ENCODE results near the gene FAM187B.
A peak's percentile ranks its signal among the peaks of the same experiment; 100 is the strongest.

Gene FAM187B

GRCh38 chr19:35216016-35216832 lies 12.3 kb downstream of the FAM187B start:
- H3K4me3 ChIP-seq (ENCODE audit: low read length) = no peak overlapping the region
- no peak for DNase-seq (ENCODE audit: low read depth)
- TF ChIP-seq, protein P1, sequence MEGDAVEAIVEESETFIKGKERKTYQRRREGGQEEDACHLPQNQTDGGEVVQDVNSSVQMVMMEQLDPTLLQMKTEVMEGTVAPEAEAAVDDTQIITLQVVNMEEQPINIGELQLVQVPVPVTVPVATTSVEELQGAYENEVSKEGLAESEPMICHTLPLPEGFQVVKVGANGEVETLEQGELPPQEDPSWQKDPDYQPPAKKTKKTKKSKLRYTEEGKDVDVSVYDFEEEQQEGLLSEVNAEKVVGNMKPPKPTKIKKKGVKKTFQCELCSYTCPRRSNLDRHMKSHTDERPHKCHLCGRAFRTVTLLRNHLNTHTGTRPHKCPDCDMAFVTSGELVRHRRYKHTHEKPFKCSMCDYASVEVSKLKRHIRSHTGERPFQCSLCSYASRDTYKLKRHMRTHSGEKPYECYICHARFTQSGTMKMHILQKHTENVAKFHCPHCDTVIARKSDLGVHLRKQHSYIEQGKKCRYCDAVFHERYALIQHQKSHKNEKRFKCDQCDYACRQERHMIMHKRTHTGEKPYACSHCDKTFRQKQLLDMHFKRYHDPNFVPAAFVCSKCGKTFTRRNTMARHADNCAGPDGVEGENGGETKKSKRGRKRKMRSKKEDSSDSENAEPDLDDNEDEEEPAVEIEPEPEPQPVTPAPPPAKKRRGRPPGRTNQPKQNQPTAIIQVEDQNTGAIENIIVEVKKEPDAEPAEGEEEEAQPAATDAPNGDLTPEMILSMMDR (conservative IDR thresholded peaks at IDR 0.05; ENCODE audit: low read depth, low read length) = no peak

DNA sequence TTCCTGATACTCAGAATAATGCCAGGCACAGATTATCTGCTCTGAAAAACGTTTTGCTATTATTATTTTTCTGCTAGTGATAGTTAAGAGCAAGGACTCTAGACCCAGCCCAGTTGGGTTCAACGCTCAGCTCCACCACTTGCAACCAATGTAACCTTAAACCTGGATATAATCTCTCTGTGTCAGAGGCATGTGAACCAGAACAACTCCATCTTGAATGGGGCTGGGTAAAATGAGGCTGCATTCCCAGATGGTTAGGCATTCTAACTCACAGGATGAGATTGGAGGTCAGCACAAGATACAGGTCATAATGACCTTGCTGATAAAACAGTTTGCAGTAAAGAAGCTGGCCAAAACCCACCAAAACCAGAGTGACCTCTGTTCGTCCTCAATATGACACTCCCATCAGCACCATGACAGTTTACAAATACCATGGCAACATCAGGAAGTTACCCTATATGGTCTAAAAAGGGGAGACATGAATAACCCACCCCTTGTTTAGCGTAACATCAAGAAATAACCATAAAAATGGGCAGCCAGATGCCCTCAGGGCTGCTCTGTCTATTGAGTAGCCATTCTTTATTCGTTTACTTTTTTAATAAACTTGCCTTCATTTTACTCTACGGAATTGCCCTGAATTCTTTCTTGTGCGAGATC lies 13.6 kb downstream of the FAM187B start:
- no peak for DNase-seq (ENCODE audit: low read depth)
- no peak overlapping the region for H3K4me3 ChIP-seq (ENCODE audit: low read length)
- TF ChIP-seq, protein P1 (conservative IDR thresholded peaks at IDR 0.05; ENCODE audit: low read depth, low read length) = no peak

GRCh38 chr19:35213663-35214632 lies 14.6 kb downstream of the FAM187B start:
- no peak overlapping the region for H3K4me3 ChIP-seq (ENCODE audit: low read length)

DNA sequence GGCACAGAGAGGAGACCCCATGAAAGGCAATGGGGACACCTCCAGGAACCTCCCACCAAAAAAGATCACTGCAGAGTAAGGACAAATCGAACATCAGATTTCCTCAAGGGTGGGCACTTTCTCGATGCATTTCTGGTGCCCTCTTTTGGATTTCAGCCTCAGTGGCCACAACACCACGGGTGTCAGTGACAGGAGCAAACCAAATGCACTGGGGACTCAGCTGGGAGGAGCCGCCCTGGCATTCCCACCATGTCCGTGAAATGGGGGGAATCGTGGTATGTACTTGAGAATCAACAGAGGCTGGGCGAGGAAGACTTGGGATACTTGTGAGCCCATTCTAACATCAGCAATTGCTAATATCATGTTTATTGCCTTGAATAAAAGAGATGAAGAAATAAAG lies 16.3 kb downstream of the FAM187B start:
- TF ChIP-seq, protein P1 (conservative IDR thresholded peaks at IDR 0.05; ENCODE audit: low read depth, low read length) = no peak
- H3K4me3 ChIP-seq (ENCODE audit: low read length) = no peak overlapping the region
- DNase-seq (ENCODE audit: low read depth) = no peak

More at GRCh38 chr19:35213663-35214632, 14.6 kb downstream of the FAM187B start:
- TF ChIP-seq, protein P1 (conservative IDR thresholded peaks at IDR 0.05; ENCODE audit: low read depth, low read length) = no peak
- peak; percentile 90 for DNase-seq (ENCODE audit: low read depth)

DNA sequence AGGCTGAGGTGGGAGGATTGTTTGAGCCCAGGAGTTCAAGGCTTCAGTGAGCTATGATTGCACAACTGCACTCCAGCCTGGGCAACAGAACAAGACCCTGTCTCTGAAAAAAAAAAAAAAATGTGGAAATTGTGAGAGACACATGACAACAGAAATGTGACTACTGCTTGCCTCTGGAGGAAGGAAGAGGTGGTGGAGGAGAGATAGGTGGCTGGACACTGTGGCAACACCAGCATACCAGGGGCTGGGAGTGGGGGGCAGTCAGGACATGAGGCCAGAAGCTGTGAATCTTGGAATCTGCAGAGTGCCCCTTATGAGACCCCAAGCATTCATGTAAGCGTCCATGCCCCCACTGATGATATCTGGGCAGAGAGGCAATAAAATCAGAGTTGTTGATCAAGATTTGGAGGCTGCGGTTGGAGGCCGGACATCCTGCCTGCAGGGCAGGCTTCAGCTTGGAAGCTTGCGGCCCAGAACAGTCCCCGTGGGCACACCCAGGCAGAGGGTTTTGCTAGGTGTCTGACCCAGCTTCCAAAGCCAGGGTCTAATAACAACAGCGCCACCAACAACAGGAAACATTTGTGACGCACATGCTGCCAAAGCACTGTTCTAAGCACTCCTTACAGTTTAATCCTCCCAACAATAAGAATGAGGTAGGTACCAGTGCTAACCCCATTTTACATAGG lies 16.9 kb downstream of the FAM187B start:
- no peak overlapping the region for H3K4me3 ChIP-seq (ENCODE audit: low read length)
- DNase-seq (ENCODE audit: low read depth) = no peak
- TF ChIP-seq, protein P1 (conservative IDR thresholded peaks at IDR 0.05; ENCODE audit: low read depth, low read length) = no peak

DNA sequence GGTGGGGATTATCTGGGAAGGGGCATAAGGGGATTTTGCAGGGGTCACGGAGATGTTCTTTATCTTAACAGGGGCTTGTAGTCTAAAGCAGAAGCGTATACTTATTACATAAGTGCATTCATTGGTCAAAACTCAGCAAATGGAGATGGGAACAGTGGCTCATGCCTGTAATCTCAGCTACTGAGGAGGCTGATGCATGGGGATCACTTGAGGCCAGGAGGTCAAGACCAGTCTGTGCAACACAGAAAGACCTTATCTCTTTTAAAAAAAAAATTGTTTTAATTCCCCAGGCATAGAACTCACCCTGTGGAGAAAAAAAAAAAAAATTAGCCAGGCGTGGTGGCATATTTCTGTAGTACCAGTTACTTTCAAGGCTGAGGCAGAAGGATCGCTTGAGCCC lies 18.9 kb downstream of the FAM187B start:
- H3K4me3 ChIP-seq (ENCODE audit: low read length) = no peak overlapping the region
- TF ChIP-seq, protein P1 (conservative IDR thresholded peaks at IDR 0.05; ENCODE audit: low read depth, low read length) = no peak
- DNase-seq (ENCODE audit: low read depth) = no peak

All from retinal pigment epithelial cell (primary cell).